GM21423 (cell line): Measurements from ENCODE around the gene FLNA.
"Not testable (repeated sequence)": the region's sequence is repeated elsewhere in the genome, so short reads cannot be mapped to it uniquely, and the experiment has no call there.

ENCODE experiments used
- ATAC-seq: cut with Tn5 transposase; IDR thresholded peaks from one replicate; pipeline ENCODE4 v1.9.1; 2021; ENCODE audit warnings: mild to moderate bottlenecking, moderate library complexity; ENCODE audit not compliant: unreplicated experiment

FLNA gene

GRCh38 chrX:154398668-154399526, 24.5 kb upstream of the FLNA start:
- ATAC-seq, result peak; percentile 32

GRCh38 chrX:154397888-154398667, 23.6 kb upstream of the FLNA start, which contains the start of gene RPL10:
RPL10 (plus strand) TSS chrX:154398377; CDS start chrX:154398520, 143 bp downstream.
- ATAC-seq, result peak; percentile 78

GRCh38 chrX:154396973-154397887, 22.8 kb upstream of the FLNA start:
- ATAC-seq, result peak; percentile 45

DNA sequence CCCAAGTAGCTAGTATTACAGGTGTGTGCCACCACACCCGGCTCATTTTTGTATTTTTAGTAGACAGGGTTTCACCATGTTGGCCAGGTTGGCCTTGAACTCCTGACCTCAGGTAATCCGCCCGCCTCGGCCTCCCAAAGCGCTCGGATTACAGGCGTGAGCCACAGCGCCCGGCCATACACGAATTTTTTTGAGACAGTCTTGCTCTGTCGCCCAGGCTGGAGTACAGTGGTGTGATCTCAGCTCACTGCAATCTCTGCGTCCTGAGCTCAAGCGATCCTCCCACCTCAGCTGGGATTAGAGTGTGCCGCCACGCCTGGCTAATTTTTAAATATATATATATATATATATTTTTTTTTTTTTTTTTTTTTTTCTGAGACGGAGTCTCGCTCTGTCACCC, 21.9 kb upstream of the FLNA start:
- not testable (repeated sequence) for ATAC-seq

DNA sequence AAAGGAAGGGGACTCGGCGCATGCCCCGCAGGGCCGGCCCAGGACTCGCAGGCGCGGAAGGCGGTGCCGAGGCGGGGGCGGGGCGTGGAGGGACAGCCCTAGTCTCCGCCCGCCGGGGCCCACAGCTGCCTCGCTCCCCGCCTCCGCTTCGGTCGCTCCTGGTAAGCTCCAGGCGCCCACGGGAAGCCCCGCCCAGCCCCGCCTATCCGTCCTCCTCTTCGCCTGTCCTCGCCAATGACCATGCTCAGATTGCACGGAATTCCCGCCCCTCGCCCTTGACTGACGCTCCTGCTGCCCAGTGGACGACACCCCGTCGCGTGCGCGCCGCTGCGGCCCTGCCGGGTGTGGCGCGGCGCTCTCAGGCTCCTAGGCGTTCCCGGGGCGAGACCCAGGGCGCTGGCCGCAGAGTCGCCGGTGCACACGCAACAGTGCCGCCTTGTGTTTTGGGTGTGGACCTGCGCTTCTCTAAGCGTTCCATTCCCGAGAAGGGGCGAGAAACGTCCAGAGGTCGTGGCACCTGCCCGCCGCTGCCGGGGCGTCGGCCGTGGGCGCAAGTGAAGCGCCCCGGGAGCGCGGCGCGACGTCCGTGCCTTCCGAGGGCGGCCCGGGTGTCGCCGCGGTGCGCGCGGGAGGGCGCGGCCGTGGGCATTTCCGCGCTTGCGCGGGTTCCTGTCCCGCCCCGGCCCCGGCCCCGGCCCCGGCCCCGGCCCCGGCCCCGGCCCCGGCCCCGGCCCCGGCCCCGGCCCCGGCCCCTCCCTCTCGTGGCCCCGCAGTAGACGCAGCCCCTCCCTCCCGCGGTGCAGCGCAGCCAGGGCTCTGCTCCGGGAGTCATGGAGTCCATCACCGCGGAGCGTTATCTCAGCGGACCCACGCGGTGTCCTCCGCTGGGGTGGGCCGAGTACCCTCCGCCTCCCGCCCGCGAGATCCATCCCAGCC, 15.6 kb upstream of the FLNA start:
- peak; percentile 68 for ATAC-seq

DNA sequence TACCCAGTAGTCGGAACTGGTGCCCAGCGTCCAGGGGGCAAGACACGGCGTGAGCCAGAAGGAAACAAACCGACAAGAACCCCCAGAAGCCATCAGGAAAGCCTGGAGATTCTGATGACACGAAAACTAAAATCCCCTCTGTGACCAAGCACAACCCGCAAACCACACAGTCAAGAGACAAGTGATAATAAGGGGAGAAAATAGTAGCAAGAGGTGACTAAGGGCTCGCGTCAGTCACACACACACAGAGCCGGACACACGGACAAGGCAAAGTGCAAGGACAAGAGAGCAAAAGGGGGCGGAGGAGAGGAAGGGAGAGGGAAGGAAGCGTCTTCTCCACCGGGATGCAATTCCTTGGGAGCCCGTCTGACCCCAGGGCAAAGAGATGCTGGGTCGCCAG, 14.2 kb upstream of the FLNA start:
- peak; percentile 18 for ATAC-seq

- peak; percentile 35 for ATAC-seq
Observed at GRCh38 chrX:154388094-154388493, 13.7 kb upstream of the FLNA start.

DNA sequence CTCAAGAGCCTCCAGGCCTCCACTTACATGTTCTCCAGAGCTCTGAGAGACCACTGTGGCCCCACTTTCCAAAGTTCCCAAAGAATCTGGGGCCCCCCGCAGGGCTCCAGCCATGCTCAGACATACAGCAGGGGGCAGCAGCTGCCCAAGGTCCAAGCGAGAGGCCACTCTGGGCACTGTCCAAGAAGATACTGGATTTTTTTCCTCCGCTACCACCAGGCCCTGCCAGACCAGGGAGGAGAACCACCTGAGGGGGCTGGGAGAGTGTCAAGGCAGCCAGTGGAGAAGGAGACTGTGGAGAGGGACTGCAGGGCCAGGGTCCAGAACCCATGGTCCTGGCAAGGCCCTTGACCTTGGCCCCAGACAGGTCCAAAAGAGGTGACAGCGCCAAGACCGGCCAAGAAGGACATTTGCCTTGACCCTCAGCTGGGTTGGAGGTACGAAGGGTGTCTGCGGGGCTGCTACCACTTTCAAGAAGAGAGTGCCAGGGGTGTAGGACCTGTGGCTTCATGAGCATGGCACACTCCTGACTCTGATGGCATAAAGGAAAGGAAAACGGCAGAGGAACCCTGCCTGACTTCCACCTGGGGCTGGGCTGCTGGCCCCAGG, 10.0 kb upstream of the FLNA start:
- ATAC-seq, result no peak

DNA sequence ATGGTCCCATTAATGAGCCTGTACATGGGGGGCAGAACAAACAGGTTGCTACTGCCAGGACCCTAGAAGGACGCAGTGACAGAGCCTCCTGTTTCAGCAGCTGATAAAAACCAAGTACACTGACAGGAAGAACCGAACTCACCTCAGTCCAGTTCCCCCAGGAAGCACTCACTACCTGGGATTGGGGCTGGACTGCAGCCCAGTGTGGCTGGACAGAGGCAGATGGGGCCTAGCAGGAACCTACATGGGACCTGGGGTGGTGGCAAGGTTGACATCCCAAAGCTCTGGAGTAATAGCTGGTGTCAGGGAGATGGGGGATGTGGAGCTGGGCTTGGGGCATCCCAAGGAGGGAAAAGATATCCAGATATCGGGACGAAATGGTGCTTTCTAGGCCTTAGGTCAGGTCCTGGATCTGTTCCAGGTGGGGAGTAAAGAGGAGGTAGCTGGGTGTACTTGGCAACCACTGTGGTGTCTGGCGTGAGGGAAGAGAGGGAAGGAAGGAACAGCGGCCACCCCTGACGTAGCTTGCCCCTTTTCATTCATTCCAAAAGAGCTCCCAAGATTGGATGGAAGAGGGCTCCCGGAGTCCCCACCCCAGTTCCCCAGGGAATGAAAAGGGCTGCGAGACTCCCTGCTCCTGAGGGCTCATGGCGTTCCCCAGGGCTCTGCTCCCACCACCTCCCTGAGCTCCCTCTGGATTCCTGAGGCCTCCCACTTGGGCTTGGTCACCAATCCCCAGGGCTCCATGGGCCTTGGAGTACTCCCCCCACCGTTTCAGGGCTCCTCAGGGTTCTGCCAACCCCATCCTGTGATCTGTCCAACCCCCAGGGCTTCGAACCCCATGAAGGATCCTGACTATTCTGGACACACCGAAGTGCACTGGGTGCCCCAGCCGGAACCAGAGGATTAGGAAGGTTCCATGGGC, 9.2 kb upstream of the FLNA start:
- ATAC-seq, result no peak

DNA sequence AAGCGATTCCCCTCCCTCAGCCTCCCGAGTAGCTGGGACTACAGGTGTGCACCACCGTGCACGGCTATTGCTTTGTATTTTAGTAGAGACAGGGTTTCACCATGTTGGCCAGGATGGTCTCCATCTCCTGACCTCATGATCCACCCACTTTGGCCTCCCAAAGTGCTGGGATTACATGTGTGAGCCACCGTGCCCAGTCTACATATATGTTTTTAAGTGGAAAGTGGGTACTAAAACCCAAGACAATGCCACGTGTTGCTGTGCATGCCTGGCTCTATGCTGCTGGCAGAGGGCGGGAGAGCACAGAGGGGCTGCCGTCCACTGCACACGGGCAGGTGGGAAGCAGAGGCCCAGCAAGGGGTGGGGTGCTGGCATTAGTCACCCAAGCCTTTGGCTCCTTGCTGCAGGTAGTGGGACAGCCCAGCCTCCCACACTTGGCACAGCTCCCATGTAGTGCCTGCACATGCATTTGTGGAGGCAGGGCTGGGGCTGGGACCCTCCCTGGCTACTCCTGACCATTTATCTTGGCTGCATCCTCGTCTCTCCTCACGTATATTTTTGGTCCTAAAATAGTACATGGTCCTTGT, 8.1 kb upstream of the FLNA start:
- ATAC-seq, result no peak

GRCh38 chrX:154381271-154381670, 6.8 kb upstream of the FLNA start:
- ATAC-seq, result no peak

GRCh38 chrX:154380787-154381186, 6.4 kb upstream of the FLNA start:
- no peak for ATAC-seq

DNA sequence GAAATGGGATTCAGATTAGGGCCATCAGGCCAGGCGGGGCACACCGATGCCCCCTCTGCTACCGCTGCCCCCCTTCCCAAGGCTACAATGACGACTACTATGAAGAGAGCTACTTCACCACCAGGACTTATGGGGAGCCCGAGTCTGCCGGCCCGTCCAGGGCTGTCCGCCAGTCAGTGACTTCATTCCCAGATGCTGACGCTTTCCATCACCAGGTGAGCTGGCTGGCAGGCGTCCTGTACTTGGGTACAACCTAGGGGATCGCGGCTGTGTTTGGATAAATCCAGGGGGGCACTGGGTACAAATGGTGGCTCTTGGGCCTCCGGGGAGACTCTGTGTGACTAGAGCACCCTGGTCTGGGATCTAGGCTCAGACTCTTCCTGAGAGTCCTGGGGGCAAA, 5.7 kb upstream of the FLNA start:
- no peak for ATAC-seq

DNA sequence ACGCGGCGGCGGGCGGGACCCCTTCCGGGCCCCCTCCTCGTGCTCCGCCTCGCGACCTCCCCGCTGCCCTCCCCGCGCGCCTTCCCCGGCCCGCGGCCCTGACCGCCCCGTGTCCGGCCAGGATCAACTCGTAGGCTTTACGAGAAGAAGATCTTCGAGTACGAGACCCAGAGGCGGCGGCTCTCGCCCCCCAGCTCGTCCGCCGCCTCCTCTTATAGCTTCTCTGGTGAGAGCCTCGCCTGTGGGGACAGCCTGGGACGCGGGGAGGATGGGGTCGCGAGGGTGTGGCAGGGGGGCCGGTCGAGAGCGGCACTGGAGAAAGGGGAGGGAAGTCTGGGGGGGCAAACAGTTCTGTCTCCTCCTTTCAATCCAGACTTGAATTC, 5.1 kb upstream of the FLNA start:
- peak; percentile 2 for ATAC-seq

GRCh38 chrX:154378799-154379568, 4.5 kb upstream of the FLNA start, which contains the start of gene EMD:
EMD (plus strand) TSS chrX:154379295; CDS start chrX:154379485, 190 bp downstream.
- ATAC-seq, result peak; percentile 79

GRCh38 chrX:154378059-154378798, 3.8 kb upstream of the FLNA start:
- peak; percentile 2 for ATAC-seq
